GM21825 (cell line): ENCODE measurements around the gene WNT5A.

Experiments used
- ATAC-seq: cut with Tn5 transposase; IDR thresholded peaks from one replicate; pipeline ENCODE4 v1.9.1; 2021; ENCODE audit warnings: mild to moderate bottlenecking, moderate library complexity; ENCODE audit not compliant: unreplicated experiment

Gene WNT5A

DNA sequence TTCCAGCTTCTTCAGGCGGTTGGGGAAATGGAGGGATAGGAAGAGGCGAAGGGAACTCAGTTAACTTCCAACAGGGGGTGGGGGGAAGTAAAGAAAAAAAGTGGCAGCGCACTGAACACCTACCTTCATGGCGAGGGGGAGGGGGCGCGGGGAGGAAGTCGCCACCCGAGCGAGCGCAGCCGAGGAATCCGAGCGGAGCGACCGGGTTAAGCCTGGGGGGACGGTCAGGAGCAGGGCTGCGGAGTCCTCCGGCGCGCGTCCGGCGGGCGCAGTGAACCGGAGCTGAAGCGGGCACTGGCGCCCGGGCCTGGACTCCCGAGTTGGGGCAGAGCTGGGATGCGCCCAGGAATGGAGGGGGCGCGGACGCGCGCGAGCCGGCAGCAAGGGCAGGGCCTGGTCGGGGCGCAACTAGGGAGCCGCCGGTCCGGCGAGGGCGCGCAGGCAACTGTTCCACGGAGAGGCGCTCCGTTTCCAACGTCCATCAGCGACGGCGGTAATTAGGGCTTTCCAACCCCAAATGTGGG is at the start of gene WNT5A:
WNT5A (minus strand) TSS at position 450 of the 524 bp plus-strand sequence; CDS start at position 129, 321 bp downstream.
- no peak for ATAC-seq

DNA sequence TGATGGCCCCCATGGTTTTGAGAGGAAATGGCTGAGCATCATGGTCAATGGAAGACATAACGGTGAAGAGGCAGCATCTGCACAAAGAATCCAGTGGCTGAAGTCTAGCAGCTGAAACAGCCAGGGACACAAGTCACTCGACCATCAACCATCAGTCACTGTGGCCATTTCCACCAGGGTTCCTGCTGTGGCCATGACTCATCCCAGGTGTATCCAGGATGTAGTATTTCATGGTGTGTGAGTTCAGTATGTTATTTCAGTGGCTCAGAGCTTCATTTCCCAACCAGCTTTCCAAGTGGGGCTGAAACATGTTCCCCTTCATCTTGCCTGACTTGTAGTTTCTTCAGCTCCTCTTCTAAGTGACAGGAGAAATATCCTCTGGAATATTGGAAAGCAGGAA is 47.8 kb upstream of the WNT5A start:
- ATAC-seq, result no peak

DNA sequence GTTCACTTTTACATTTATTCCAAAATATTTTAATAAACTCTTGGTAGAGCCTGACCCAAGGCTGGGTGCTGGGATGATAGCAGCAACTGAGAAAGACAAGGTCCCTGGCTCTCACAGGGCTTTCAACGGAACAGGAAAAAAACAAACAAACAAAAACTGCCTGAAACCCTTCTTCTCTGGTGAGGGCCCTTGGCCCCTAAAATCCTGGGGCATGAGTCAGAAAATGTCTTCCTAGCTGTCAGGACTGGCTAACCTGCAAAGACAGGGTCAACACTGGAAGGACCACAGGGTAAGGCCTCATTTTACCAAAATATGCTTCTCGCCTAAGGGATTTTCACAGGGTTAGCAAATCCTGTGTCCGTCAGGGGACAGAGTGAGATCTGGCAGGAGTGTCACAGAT is 45.7 kb upstream of the WNT5A start:
- ATAC-seq, result no peak

- no peak for ATAC-seq
Observed at GRCh38 chr3:55531321-55531720, 44.2 kb upstream of the WNT5A start.

DNA sequence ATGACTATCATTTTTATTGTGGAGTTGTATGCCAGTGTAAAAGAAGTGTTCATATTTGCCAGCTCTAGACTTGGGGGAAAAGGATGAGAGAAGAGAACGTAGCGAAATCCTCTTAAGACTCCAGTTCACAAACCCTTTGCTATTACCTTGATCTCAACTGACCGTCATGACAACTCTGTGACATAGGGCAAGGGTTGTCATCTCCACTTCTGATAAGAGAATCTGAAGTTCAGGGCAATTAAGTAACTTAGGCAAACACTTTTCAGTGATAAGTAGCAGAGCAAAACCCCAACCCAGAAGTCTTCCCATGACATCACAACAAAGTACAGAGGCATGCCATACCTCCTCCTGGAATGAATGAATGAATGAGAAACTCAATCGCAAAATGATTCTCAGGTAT is 40.3 kb upstream of the WNT5A start:
- ATAC-seq, result no peak

GRCh38 chr3:55526332-55527030 is 39.4 kb upstream of the WNT5A start:
- no peak for ATAC-seq

GRCh38 chr3:55525436-55525835 is 38.3 kb upstream of the WNT5A start:
- no peak for ATAC-seq

- no peak for ATAC-seq
Observed at GRCh38 chr3:55524565-55525244, 37.6 kb upstream of the WNT5A start.

GRCh38 chr3:55523471-55523870 is 36.4 kb upstream of the WNT5A start:
- ATAC-seq, result no peak

DNA sequence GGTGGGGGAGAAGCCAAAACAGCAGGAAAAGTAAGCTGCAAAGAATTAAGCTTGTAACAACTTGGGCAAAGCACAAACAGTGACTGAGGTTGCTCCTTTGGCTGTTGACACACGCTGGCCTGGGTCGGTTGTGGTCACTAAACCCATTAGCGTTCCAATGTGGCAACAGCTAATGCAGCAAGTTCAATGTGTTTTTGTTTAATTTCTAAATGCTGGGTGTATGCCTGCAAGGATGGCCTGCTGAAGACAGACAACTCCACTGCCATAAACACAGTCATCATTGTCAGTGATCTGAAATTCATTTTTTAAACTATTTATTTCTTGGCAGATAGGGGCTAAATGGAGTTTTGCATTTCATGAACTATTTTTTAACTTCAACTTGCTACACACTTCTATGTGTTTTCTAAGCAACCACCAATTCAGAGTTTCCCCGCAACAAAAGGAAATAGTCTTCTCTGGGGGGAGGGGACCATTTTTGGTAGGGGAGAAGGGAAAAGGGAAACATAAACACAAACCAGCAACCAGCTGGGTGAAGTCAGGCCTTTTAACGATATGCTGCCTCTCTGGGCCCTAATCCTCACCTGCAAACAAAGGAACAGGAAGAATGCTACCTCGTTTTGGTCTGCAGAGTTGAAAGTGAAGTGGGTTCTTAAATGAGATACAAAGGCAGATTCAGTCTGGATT is 34.8 kb upstream of the WNT5A start:
- ATAC-seq, result no peak

GRCh38 chr3:55521064-55521737 is 34.1 kb upstream of the WNT5A start:
- no peak for ATAC-seq

- no peak for ATAC-seq
Observed at GRCh38 chr3:55519019-55519418, 31.9 kb upstream of the WNT5A start.

DNA sequence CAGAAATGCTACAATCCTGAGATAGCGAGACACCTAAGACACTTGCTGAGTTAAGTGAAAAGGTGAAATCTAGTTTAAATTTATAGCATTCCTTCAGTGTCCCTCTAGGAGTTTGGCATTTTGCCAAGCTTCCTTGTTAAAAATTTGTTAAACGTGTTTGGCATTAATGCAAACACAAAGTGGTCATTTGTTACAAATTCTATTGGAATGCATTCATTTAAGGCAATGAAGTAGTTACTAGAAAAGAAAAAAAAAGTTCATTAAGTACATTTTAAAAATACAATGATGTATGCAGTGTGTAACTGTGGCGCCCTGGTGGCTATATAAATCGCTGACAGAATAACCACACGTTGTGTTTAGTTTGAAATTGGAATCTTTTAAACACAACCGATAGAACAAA is 31.3 kb upstream of the WNT5A start:
- ATAC-seq, result no peak

DNA sequence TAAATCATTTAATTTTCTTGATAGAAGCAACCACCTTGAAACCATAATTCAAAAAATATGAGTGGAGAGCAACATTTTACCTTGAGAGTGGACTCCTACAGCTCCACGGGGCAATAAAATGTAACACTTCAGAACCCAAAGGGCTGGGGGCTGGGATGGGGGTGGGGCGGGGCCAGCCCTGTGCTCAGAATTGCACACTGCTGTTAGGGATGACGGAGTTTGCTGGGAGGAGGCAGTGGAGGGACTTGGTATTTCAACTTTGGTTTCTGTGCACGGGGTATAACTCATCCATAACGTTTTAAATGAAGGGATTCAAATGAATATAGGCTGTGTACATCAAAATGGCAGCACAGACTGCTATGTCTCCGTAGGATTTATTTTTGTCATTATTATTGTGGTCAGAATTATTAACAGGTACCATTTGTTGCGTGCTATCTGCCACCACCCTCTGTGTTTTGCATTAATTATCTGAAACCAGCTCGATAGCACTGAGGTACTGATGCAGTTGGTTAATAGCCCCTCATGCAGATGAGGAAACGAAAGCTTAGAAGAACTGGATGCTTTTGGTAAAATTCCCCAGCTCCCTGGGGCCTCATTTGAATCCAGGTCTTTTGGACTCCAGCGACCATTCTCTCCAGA is 29.4 kb upstream of the WNT5A start:
- no peak for ATAC-seq

DNA sequence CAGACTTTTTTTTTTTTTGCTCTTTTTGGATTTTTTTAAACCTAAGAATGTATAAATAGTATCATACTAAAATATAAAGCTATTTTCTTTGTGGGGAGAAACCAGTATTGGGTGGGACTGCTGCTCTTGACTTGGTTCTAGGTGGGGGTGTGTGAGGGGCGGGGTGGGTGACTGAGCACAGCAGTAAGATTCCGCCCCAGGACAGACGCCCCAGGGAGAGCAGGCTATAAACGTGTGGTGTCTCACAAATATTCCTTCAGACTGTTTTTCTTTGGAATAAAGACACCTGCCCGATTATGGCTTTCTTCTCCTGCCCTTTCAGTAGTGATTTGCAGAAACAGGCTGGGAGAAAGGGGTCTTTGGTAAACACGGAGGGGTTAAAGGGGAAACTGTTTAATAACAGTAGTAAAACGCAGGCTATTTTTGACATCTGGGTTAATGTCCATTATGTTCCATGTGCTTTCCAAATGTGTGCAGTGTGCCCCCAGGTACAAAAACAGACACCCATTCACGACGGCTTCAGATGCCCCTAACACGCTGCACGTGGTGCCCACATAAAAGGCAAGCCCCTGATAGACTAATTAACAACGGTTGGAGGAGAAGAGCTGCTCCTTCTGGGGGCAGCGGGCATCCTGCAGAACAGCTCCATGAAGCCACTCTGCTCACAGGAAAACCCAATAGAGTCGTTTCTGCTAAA is 28.6 kb upstream of the WNT5A start:
- no peak for ATAC-seq

GRCh38 chr3:55514962-55515361 is 27.9 kb upstream of the WNT5A start:
- ATAC-seq, result no peak

GRCh38 chr3:55512571-55513343 is 25.7 kb upstream of the WNT5A start:
- ATAC-seq, result no peak

DNA sequence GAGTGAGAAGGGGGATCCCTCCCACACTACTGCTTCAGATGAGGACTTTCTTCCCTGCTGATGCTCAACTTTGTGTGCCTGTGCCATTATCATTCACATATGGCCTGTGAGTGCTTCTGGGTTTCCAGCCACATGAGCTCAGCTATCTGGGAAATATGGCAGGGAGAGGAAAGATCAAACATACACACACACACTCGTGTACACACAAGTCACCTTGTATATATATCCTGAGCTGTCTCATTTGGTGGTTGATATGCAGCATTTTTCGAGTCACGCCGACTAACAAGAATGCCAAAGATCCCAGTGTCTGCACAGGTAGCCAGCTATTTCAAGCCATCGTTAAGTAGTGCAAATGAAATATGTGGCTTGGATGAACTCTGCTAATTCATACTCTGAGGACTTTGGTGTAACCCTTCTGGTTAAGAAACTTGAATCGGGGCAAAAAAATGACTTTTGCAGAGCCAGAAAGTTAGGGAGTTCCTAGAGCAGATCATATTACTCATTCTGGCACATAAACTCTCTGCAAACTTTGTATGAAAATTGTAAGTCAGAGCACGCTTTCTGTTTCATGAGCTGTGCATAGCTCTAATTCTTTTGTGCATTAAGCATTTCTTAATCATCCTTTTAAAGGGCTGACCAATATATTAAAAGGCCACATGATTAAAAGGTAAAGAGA is 24.9 kb upstream of the WNT5A start:
- no peak for ATAC-seq

DNA sequence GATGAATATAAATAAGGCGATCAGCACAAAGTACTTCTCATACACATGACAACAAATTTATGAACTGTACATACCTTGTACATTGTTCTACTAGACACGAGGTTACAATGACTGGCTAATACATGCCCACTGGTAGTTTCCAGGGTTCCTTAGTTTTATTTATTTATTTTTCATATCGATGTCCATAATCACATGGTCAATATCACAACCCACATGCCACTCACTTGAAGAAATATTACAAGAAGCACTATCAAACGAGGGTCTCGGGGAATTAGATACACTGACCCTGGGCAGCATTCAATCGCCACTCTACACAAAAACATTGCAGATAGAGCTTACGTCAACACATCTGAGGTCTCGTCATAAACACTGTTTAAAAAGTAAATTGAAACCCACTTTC is 21.2 kb upstream of the WNT5A start:
- ATAC-seq, result no peak
